ENCODE data around the gene ABCA10.
"Not testable (repeated sequence)": the region's sequence is repeated elsewhere in the genome, so short reads cannot be mapped to it uniquely, and the experiment has no call there.

The ABCA10 gene

GRCh38 chr17:69227541-69227940 lies 1.1 kb downstream of the ABCA10 start:
- no peak for DNase-seq

GRCh38 chr17:69223809-69224208 lies 4.8 kb downstream of the ABCA10 start:
- DNase-seq: no peak

GRCh38 chr17:69222707-69223258 lies 5.8 kb downstream of the ABCA10 start:
- DNase-seq: no peak

- DNase-seq: no peak
These were observed 8.5 kb downstream of the ABCA10 start for GRCh38 chr17:69220098-69220497.

DNA sequence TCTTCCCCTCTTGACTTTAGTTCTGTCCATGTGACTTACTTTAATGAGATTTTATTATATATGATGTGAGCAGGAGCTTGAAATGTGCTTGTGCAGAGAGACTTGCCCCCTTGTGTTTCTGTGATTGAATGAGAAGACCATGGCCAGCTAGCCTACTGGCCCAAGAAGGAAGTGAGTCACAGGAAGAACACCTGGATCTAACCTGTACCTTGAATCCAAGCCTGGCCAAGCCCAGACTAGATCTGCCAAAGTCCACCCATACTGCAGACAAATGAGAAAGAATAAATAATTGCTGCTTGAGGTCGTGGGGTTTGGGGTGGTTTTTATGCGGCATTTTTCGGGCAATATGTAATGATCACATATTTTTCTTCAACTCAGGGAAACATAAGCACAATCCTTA lies 9.6 kb downstream of the ABCA10 start:
- no peak for DNase-seq

DNA sequence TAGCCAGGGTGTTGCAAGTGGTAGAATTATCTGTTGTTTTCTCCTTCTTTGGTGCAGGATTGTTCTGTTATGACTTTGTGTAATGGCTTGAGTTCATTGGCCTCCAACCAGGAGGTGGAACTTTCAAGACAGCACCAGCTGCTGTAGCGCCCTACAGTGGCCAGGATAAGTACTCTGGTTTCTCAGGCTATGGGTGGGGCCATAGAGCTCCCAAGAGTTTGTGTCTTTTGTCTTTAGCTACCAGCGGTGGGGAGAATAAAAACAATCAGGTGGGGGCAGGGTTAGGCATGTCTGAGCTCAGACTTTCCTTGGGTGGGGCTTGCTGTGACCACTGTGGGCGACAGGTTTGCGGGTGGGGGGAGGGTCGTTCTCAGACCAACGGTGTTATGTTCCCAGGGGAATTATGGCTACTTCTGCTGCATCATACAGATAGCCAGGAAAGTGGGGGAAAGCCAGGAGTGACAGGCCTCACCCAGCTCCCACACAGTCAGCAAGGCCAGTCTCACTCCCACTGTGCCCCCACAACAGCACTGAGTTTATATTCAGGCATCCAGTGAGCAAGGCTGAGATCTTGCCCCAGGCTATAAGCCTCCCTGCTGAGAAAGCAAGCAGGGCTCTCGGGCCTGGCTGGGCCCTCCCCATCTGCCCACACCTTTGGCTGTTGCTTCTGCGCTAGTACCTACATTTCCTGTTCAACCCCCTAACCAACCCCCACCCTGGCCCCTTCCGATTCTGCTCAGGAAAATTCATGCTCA lies 15.4 kb downstream of the ABCA10 start:
- DNase-seq: no peak

DNA sequence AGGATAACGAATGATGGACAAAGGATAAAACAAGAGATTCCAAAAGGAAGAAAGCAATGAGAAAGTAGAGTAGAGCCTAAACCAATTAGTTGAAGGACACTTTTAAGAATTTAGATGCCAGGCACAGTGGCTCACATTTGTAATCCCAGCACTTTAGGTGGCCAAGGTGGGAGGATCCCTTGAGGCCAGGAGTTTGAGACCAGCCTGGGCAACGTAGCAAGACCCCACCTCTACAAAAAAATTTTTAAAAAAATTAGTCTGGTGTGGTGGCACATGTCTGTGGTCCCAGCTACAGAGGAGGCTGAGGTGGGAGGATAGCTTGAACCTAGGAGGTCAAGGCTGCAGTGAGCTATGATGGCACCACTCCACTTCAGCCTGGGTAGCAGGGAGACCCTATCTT lies 20.0 kb downstream of the ABCA10 start:
- no peak for DNase-seq

DNA sequence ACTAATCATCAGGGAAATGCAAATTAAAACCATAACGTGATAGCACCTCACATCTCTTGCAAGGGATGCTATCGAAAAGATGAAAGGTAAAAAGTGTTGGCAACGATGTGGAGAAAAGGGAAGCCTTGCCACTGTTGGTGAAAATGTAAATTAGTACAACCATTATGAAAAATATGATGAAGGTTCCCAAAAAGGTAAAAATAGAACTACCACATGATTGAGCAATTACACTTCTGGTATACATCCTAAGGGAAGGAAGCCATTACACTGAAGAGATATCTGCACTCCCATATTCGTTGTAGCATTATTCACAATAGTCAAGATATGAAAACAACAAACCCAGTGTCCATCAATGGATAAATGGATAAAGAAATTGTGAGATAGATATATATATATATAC lies 21.5 kb downstream of the ABCA10 start:
- no peak for DNase-seq

DNA sequence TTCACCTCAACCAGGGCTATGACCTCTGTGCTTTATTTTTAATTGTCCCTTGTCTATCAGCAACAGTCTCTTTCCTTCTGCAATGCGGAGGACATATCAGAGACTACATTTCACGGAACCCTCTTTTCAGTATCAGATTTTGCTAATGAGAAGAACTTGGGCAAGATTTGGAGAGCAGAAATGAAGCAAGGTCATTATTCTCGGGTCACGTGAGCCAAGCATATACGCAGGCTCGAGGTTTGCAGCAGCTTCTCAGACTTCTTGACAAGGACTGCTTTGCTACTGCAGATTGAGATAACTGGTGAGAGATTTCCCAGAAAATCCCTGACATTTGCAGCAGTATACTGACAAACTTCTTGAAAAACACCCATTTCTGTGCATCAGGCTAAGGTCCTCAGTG lies 30.4 kb downstream of the ABCA10 start:
- no peak for DNase-seq

GRCh38 chr17:69196105-69196653 lies 32.4 kb downstream of the ABCA10 start:
- not testable (repeated sequence) for DNase-seq

GRCh38 chr17:69192754-69193153 lies 35.9 kb downstream of the ABCA10 start:
- DNase-seq: no peak

- DNase-seq: no peak
These were observed 39.8 kb downstream of the ABCA10 start for GRCh38 chr17:69188796-69189195.

DNA sequence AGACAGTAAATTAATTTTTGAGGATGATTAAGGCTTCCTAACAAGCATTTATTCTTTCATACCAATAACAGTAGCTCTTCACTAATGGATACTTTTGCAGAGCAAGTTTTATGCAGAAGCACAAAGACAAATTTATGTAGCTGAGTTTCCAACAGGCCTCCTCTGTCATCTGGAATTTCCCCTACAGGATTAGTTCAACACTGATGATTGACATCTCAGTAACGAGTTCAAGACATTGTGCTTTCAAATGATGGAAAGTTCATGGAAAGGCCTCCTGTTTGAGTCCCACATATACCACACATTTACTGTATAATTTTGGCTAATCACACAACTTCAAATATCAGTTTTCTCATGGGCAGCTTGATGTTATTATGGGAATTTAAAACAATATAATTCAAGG lies 40.6 kb downstream of the ABCA10 start:
- no peak for DNase-seq

- DNase-seq: no peak
These were observed 41.3 kb downstream of the ABCA10 start for GRCh38 chr17:69187294-69187693.

GRCh38 chr17:69179227-69179952 lies 49.2 kb downstream of the ABCA10 start:
- DNase-seq: no peak

- no peak for DNase-seq
These were observed 52.2 kb downstream of the ABCA10 start for GRCh38 chr17:69176457-69176795.

DNA sequence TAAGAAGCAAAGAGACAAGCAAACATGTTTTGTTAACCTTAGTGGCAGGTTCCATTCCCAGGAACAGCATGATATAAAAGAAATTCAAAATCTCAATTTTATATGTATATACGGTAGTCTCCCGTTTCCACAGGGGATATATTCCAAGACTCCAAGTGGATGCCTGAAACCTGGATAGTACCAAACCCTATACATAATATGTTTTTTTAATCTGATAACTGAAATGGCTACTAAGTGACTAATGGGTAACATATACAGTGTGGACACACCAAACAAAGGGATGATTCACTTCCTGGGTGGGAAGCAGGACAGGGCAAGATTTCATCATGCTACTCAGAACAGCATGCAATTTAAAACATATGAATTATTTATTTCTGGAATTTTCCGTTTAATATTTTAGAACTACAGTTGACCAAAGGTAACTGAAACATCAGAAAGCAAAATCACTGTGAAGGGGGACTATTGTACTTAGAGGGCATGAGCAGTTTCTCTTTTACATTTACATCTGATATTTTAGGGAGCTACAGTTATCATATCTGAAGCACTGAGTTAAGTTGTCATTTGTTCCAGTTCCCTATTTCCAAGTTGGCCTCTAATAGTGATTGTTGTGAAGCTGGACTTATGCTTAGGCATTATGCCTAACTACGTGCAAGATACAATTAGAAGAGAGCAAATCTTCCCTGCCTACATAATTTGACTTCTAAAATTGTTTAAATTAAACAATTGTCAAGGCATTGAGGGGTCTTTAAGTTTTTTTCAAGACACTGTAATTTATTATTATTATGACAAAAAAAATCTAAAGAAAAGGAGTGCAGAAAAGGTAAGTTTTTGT lies 52.8 kb downstream of the ABCA10 start:
- DNase-seq: no peak

DNA sequence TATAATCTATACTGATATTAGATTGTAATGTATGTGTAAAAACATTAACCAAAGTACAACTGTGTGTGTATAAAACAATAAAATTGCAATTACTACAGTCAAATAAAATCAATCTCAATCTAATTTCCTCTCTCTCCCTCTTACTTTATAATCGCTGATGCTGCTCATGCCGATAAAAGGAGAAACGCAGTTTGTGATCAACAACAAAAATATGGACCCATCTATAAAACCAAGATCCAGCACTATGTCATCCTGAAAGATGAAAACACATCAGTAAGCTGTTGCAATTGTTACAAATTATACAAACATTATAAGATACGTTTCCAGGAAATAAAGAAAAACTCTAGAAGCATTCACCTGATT lies 53.4 kb downstream of the ABCA10 start:
- DNase-seq: no peak

GRCh38 chr17:69173118-69173517 lies 55.5 kb downstream of the ABCA10 start:
- no peak for DNase-seq

DNA sequence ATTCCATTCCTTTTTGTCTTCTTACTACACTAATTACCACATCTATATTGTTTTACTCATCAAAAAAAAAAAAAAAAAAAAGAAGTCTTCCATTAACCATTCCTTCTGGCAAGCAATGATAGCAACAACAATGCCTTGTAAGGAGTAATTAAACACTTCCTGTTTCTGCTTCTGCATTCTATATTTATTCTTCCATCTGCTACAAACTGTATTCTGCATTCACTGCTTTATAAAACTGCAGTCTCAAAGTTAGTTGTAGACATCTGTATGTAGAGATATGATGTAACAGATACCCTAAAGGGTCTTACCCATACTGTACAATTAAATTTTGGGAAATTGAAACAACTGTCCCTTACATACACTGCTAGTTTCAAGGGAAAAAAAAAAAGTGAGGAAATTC lies 58.2 kb downstream of the ABCA10 start:
- no peak for DNase-seq

- DNase-seq: not testable (repeated sequence)
These were observed 60.0 kb downstream of the ABCA10 start for GRCh38 chr17:69168642-69169041.

GRCh38 chr17:69166957-69167356 lies 61.7 kb downstream of the ABCA10 start:
- DNase-seq: no peak

All from amygdala (tissue), 56 donors.